Neural progenitor cell (in vitro differentiated cells): ENCODE results near the gene IFI27L2. TPM values are rescaled to one million over a fixed set of nuclear protein-coding genes. Genes with fewer than 3 reads are reported as not detected.

Experiments used
- DNase-seq: peaks from one replicate; pipeline ENCODE4 v3.0.0-alpha.2; 2016; ENCODE audit warnings: low spot score
- H2AFZ ChIP-seq: fragments of 200-600 bp; sonication (generic); replicated peaks from 2 replicates; pipeline ENCODE4 v1.6.1; 2016; ENCODE audit warnings: antibody characterized with exemption
- H3F3A ChIP-seq: fragments of 200-600 bp; sonication (generic); 2 replicates; pipeline ENCODE4 v1.6.1; 2016; ENCODE audit warnings: antibody characterized with exemption, low read depth
- H3K27ac ChIP-seq: fragments of 200-600 bp; sonication (generic); 2 replicates; pipeline ENCODE4 v1.5.1; 2016; ENCODE audit warnings: mild to moderate bottlenecking
- H3K27me3 ChIP-seq: fragments of 200-600 bp; sonication (generic); 2 replicates; pipeline ENCODE4 v1.6.1; 2016; ENCODE audit warnings: mild to moderate bottlenecking, moderate library complexity
- H3K36me3 ChIP-seq: fragments of 200-600 bp; sonication (generic); 2 replicates; pipeline ENCODE4 v1.5.1; 2016
- H3K4me1 ChIP-seq: fragments of 200-600 bp; sonication (generic); 2 replicates; pipeline ENCODE4 v1.6.1; 2016; ENCODE audit warnings: mixed run types
- H3K4me2 ChIP-seq: fragments of 200-600 bp; sonication (generic); 2 replicates; pipeline ENCODE4 v1.6.1; 2016
- H3K4me3 ChIP-seq: fragments of 200-600 bp; sonication (generic); 2 replicates; pipeline ENCODE4 v1.5.1; 2016
- H3K79me2 ChIP-seq: fragments of 200-600 bp; sonication (generic); 2 replicates; pipeline ENCODE4 v1.6.1; 2016; ENCODE audit warnings: low read depth
- H3K9ac ChIP-seq: fragments of 200-600 bp; sonication (generic); 2 replicates; pipeline ENCODE4 v1.6.1; 2016
- H3K9me3 ChIP-seq: fragments of 200-600 bp; sonication (generic); 2 replicates; pipeline ENCODE4 v1.5.1; 2016; ENCODE audit warnings: low read depth
- H4K20me1 ChIP-seq: fragments of 200-600 bp; sonication (generic); 2 replicates; pipeline ENCODE4 v1.6.1; 2016; ENCODE audit warnings: low read depth
- H3K27ac Mint-ChIP-seq: 3 replicates; pipeline ENCODE4 v1.8.0; 2021; ENCODE audit warnings: mixed read lengths
- H3K27me3 Mint-ChIP-seq: 2 replicates; pipeline ENCODE4 v1.8.0; 2022; ENCODE audit warnings: low read depth, mild to moderate bottlenecking, inconsistent platforms, moderate library complexity, mixed read lengths; ENCODE audit not compliant: insufficient read depth
- H3K36me3 Mint-ChIP-seq: 3 replicates; pipeline ENCODE4 v1.8.0; 2021; ENCODE audit warnings: mixed read lengths
- H3K4me1 Mint-ChIP-seq: 3 replicates; pipeline ENCODE4 v1.8.0; 2021; ENCODE audit warnings: mixed read lengths
- H3K4me3 Mint-ChIP-seq: 3 replicates; pipeline ENCODE4 v1.8.0; 2021; ENCODE audit warnings: mild to moderate bottlenecking, moderate library complexity, mixed read lengths
- H3K9me3 Mint-ChIP-seq: 3 replicates; pipeline ENCODE4 v1.8.0; 2020; ENCODE audit warnings: mixed read lengths
- CTCF ChIP-seq: fragments of 200-600 bp; sonication (generic); IDR thresholded peaks from 2 replicates; pipeline ENCODE4 v1.5.1; 2017; ENCODE audit warnings: antibody characterized with exemption, mild to moderate bottlenecking
- EZH2 ChIP-seq: fragments of 200-600 bp; sonication (generic); IDR thresholded peaks from 2 replicates; pipeline ENCODE4 v1.6.1; 2017; ENCODE audit warnings: antibody characterized with exemption, mild to moderate bottlenecking, moderate library complexity
- EZH2phosphoT487 ChIP-seq: fragments of 200-600 bp; sonication (generic); IDR thresholded peaks from 2 replicates; pipeline ENCODE4 v1.6.1; 2017; ENCODE audit warnings: antibody characterized with exemption
- total RNA-seq: library from RNA; depleted of rRNA; stranded (reverse); fragments of >200 nt; gene quantifications from 2 replicates; pipeline ENCODE4 v1.2.3, GENCODE V29; 2015; ENCODE audit warnings: low replicate concordance

The IFI27L2 gene
- total RNA-seq, 1 donor from 2014 or later: 24.7 TPM

GRCh38 chr14:94112513-94113063 is 16.8 kb downstream of the IFI27L2 start:
- Histone ChIP-seq H3K79me2 (no peaks in the 10 kb centered on the region), H3K36me3 (no peaks in the 10 kb centered on the region), H2AFZ (no peak overlapping the region), H3K9ac (no peak overlapping the region), H3K4me2 (no peak overlapping the region), H3K27ac (no peak overlapping the region), H3K4me3 (no peak overlapping the region), H3K4me1 (peaks cover 8% of the 10 kb centered on the region), H3K27me3 (no peaks in the 10 kb centered on the region), H4K20me1 (no peaks in the 10 kb centered on the region), H3F3A (no peaks in the 10 kb centered on the region), H3K9me3 (no peaks in the 10 kb centered on the region)
- peaks cover 5% of the 10 kb centered on the region for H3K27me3 Mint-ChIP-seq
- H3K4me1 Mint-ChIP-seq: peaks cover 23% of the 10 kb centered on the region
- H3K36me3 Mint-ChIP-seq: no peaks in the 10 kb centered on the region
- DNase-seq: no peak
- H3K9me3 Mint-ChIP-seq: no peaks in the 10 kb centered on the region
- H3K4me3 Mint-ChIP-seq: no peak overlapping the region
- no peak for TF ChIP-seq CTCF
- no peak overlapping the region for H3K27ac Mint-ChIP-seq

- no peak overlapping the region for H3K4me2 ChIP-seq
- no peak for DNase-seq
- no peak overlapping the region for H2AFZ ChIP-seq
- no peaks in the 10 kb centered on the region for H3F3A ChIP-seq
- no peaks in the 10 kb centered on the region for H4K20me1 ChIP-seq
- no peaks in the 10 kb centered on the region for H3K9me3 ChIP-seq
- H3K27ac ChIP-seq: no peak overlapping the region
- H3K27me3 ChIP-seq: no peaks in the 10 kb centered on the region
- no peaks in the 10 kb centered on the region for H3K9me3 Mint-ChIP-seq
- H3K9ac ChIP-seq: no peak overlapping the region
- H3K4me1 ChIP-seq: peaks cover 8% of the 10 kb centered on the region
- H3K27me3 Mint-ChIP-seq: peaks cover 6% of the 10 kb centered on the region
- H3K4me1 Mint-ChIP-seq: peaks cover 23% of the 10 kb centered on the region
- H3K36me3 ChIP-seq: no peaks in the 10 kb centered on the region
- H3K79me2 ChIP-seq: no peaks in the 10 kb centered on the region
- peaks cover 3% of the 10 kb centered on the region for H3K36me3 Mint-ChIP-seq
- no peak overlapping the region for H3K27ac Mint-ChIP-seq
- no peak overlapping the region for H3K4me3 Mint-ChIP-seq
- TF ChIP-seq EZH2 (no peak), EZH2phosphoT487 (no peak), CTCF (no peak)
- no peak overlapping the region for H3K4me3 ChIP-seq
Observed at GRCh38 chr14:94111276-94112095, 17.9 kb downstream of the IFI27L2 start.

GRCh38 chr14:94110552-94111181 is 18.7 kb downstream of the IFI27L2 start, which contains the start of gene IFI27:
IFI27 (plus strand) TSS chr14:94110736.
- no peak for TF ChIP-seq EZH2phosphoT487
- TF ChIP-seq CTCF: no peak
- TF ChIP-seq EZH2: no peak
- no peaks in the 10 kb centered on the region for H3K9me3 Mint-ChIP-seq
- Histone ChIP-seq H4K20me1 (no peaks in the 10 kb centered on the region), H3K9me3 (no peaks in the 10 kb centered on the region), H3K27ac (no peak within 1 kb of the TSS), H3F3A (no peaks in the 10 kb centered on the region), H3K79me2 (no peaks in the 10 kb centered on the region), H3K36me3 (no peaks in the 10 kb centered on the region), H3K4me1 (peaks cover 12% of the 10 kb centered on the region), H3K4me3 (no peak within 1 kb of the TSS), H2AFZ (no peak within 1 kb of the TSS), H3K9ac (no peak within 1 kb of the TSS), H3K27me3 (no peaks in the 10 kb centered on the region), H3K4me2 (no peak within 1 kb of the TSS)
- H3K4me3 Mint-ChIP-seq: no peak within 1 kb of the TSS
- H3K27me3 Mint-ChIP-seq: peaks cover 6% of the 10 kb centered on the region
- H3K36me3 Mint-ChIP-seq: peaks cover 3% of the 10 kb centered on the region
- no peak for DNase-seq
- no peak within 1 kb of the TSS for H3K27ac Mint-ChIP-seq
- peaks cover 23% of the 10 kb centered on the region for H3K4me1 Mint-ChIP-seq
